HTR-8/SVneo (cell line): ENCODE data around the gene LILRA6.
"Not testable (repeated sequence)": the region's sequence is repeated elsewhere in the genome, so short reads cannot be mapped to it uniquely, and the experiment has no call there.

ENCODE experiments used
- DNase-seq: peaks from one replicate; pipeline ENCODE4 v3.0.0; 2011; ENCODE audit warnings: low spot score, mixed read lengths; ENCODE audit not compliant: insufficient read length
- FAIRE-seq: peaks from 2 replicates; lab custom pipeline; 2011; peaks lifted over from hg19 to GRCh38; lab: Jason Lieb, UNC

The LILRA6 gene

GRCh38 chr19:54239491-54240371 is 2.9 kb downstream of the LILRA6 start:
- peak; percentile 48 for FAIRE-seq
- DNase-seq = not testable (repeated sequence)

GRCh38 chr19:54233941-54234340 is 8.6 kb downstream of the LILRA6 start:
- no peak for FAIRE-seq
- DNase-seq = no peak

DNA sequence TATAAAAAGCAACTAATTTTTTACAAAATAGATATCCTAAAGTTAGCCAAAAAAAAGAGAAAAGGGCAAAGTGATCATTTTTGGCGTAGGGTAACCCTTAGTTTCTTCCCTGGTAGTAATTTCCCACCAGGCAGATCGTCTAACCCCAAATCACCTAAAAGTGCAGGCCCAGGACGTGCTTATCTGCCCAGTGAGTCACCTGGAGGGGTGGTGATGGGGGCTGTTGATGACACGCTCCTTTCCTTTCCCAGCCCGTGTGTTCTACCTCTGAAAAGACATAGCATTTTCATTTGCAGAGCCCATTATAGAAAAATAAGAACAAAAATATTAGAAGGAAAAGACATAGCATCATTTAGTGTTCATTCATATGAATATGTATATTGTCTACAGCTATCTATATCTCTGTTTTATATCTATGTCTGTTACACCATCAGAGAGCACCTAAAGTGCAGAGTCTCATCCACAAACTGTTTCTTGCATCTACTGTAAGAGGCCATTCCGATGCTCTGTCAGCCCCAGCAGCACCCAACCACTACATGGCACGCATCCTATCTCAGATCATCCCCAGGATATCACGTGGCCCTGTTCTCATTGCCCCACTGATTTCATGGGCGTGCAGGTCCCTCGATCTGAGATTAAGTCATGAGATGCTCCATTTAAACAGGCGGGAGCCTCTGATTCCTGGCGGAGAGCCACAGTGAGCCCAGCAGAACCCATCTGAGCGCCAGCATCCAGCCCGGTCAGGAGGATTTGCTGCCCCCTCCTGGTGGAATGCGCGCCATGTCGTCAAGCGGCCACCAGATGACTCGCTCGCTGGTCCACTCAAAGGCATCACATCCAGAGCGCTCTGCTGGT is 11.3 kb downstream of the LILRA6 start:
- peak; percentile 96 for FAIRE-seq

DNA sequence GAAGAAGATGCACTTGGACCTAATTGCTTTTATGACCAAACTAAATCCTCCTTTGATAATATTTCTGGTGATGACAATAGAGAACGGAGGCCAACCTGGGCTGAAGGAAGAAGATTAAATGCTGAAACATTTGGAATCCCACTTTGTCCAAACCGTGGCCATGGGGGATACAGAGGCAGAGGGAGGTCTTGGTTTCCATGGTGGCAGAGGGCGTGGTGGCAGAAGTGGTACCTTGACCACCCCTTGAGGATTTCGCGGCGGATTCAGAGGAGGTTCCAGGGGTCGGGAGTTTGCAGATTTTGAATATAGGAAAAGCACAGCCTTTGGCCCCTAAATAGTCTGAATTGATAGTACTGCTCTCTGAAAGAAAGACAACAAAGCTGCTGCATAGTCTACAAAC is 12.6 kb downstream of the LILRA6 start:
- DNase-seq (no peak), FAIRE-seq (peak; percentile 73)

More for the DNA sequence above, 11.3 kb downstream of the LILRA6 start:
- peak; percentile 96 for DNase-seq

DNA sequence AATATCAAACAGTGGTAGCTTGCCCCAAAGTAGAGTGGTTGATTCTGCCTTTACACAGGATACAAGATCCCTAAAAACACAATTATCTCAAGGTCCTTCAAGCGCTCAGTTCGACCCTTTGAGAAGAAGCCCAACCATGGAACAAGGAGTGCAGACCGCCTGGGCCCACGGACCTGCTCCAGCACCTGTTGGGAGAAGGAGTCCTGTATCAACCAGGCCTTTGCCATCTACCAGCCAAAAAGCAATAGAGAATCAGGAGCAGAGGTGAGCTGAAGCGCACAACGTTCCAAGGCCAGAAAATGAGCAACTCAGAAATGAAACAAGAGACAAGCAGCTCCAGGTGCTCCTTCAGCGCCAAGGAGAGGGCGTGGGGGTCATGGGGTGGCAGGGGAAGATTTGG is 13.4 kb downstream of the LILRA6 start:
- peak; percentile 59 for FAIRE-seq

DNA sequence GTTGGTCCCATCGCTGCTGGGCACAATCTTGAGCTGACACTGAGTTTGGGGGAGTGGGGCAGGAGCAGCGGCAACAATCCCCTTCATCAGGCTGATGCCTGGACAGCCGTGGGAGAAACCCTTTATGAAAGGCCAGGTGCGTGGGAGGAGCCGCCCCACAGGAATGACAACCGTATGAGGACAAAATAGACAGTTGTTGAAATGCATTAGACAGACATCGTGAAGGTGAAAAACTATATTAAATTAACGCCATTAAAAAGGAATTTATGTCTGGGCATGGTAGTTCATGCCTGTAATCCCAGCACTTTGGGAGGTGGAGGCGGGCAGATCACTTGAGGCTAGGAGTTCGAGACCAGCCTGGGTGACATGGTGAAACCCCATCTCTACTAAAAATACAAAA is 18.0 kb downstream of the LILRA6 start:
- not testable (repeated sequence) for FAIRE-seq, DNase-seq

More for the DNA sequence above, 13.4 kb downstream of the LILRA6 start:
- no peak for DNase-seq

DNA sequence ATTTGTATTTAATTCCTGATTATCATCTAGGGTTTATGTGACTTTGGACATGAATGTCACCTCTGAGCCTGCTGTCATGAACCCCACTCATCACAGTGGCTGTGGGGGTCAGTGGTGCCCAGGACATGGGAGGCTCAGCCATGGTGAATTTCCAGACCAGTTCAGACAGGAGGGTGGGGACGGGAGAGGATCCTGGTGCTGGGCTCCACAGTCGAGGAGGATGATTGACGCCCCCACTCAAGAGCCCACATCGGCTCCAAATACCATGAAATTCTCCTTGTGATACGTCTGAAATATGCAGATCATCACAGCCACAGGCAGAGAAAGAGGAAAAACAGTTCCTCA is 18.7 kb downstream of the LILRA6 start:
- not testable (repeated sequence) for DNase-seq, FAIRE-seq

DNA sequence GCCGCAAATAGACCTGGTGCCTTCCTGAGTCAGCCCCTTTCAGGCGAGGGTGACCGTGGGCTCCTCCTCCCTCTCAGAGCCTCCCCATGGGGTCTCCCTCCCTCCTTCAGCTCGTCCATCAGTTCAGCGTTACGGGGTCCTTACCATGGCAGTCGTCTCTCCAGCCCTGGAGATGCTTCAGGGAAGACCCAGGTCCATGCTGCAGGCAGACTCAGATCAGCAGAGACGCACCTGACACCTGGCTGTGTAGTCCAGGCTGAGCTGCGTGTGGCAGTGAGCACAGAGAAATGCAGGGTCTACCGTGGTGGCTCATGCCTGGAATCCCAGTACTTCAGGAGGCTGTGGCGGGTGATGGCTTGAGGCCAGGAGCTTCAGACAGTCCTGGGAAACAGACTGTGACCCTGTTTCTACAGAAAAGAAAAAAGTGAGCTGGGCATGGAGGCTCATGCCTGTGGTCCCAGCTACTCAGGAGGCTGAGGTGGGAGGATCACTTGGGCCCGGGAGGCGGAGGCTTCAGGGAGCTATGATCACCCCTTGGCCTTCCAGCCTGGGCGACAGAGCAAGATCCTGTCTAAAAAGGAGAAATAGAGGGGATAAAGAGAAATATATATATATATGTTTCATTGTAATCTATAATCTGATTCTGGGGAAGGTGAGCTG is 19.2 kb downstream of the LILRA6 start:
- FAIRE-seq = peak; percentile 90
- not testable (repeated sequence) for DNase-seq

DNA sequence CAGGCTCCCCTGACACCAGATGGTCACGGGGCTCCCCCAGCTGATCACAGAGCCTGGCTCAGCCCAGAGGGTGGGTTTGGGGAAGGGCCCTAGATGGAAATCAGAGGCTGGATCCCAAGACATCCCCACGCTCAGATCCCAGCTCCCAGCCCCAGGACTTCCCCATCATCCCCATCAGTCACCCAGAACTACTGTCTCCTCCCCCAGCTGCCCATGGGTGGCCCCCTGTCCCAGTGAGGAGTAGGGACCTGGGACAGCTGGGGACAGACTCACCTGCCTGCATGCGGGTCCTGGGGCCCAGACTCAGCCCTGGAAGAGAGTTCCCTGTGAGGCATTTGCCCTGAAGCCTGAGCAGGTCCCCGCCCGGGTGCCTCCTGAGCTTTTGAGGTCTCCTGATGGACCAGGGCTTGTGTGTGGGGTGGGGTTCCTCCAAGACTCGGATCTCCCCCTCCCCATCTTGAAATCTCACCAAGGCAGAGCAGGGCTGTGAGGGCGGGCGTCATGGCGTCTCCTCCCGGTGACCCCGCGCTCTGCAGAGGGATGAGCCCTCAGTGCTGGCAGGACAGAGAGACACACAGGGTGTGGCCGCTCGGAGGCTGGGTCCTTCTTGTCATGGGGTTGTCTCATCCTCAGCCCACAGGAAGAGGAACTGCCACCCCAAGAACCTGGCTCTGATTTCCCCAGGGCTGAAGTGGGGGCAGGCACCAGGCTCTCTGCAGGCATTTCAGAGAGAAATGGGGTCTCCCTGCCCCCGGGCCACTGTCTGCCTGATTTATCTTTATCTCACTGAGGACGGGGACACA is 19.9 kb downstream of the LILRA6 start, which contains the start of gene LILRB3:
LILRB3 (minus strand) TSS at position 534 of the 803 bp plus-strand sequence; CDS start at position 503, 31 bp downstream.
- DNase-seq, FAIRE-seq: not testable (repeated sequence)

- not testable (repeated sequence) for FAIRE-seq, DNase-seq
These were observed 20.6 kb downstream of the LILRA6 start for GRCh38 chr19:54221947-54222346.

DNA sequence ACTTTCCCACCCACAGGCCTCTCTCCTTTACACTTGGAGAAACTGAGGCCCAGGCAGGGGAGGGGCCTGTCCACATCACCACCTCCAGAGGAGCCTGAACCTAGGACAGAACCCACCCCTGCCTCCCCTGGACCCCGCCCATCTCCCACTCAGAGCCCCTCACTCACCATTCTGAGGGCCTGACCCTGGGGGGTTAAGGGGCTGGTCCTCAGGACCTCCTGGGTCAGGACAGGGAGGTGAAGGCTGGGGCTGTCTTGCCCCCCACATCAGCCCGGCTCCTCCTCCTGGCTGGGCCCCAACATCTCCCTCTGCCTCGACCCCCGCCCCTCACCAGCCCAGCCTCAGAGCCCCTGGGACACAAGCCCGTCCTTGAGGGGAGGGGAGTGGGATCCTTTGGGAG is 22.9 kb downstream of the LILRA6 start:
- DNase-seq, FAIRE-seq: not testable (repeated sequence)

- FAIRE-seq (no peak), DNase-seq (no peak)
These were observed 23.5 kb downstream of the LILRA6 start for GRCh38 chr19:54218960-54219661.

DNA sequence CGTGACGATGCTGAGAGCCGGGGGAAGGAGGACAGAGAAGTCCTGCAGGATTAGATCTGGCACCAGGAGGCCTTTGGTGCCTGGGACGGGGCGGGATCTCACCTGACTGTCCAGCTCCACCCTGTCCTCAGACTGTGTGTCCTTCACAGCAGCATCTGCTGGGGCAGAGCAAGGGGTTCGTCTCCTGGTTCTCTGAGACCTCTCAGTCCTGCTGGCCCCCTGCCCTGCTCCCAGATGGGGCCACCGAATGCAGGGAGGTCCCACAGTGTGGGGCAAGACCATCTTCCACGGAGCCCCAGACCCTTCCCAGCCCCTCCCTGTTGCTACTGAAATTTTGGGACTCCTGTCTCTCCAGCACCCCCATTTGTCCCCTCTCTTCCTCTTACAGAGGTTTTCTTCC is 24.3 kb downstream of the LILRA6 start:
- FAIRE-seq (no peak), DNase-seq (no peak)

- not testable (repeated sequence) for FAIRE-seq, DNase-seq
These were observed 24.9 kb downstream of the LILRA6 start for GRCh38 chr19:54217517-54218247.

DNA sequence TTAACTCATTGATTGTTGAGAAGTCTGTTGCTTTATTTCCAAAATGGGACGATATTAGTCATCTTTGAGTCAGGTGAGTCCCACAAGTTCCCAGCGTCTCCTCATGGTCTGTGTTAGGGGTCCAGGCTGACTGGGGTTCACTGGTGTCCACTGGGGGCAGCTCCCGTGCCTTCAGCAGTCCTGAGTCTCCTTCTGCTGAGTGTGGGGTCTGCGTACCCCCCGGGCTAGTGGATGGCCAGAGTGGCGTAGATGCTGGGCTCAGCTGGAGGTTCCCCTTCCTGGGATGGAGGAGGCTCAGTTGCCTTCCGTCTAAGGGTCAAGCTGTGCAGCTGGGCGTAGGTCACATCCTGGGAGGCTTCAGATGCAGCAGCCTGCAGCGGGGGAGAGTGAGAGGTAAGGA is 25.7 kb downstream of the LILRA6 start:
- DNase-seq = no peak
- FAIRE-seq = no peak

GRCh38 chr19:54214734-54215133 is 27.9 kb downstream of the LILRA6 start:
- DNase-seq, FAIRE-seq: not testable (repeated sequence)

- DNase-seq, FAIRE-seq: not testable (repeated sequence)
These were observed 28.4 kb downstream of the LILRA6 start for GRCh38 chr19:54214217-54214616.

DNA sequence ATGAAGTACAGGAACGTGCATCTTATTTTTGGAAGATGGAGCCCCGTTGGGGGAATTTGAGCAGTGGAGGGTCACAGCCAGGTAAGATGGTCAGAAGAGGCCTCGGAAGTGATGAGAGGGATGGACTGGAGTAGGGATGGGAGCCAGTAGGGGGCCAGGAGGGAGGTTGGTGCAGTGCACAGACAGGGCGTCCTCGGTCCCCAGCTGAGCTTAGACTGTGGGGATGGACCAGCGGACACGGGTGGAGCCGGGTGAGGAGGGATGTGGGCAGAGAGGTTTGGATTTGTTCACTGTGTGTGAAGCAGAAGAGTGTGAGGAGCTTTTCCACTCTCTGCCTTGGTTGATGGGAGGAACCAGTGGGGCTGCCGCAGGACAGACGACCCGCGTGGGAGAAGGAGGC is 31.4 kb downstream of the LILRA6 start:
- DNase-seq (no peak), FAIRE-seq (no peak)
